Measurements from ENCODE around the gene ITIH6. TPM values are rescaled to one million over a fixed set of nuclear protein-coding genes. Genes with fewer than 3 reads are reported as not detected.
"Not testable (repeated sequence)": the region's sequence is repeated elsewhere in the genome, so short reads cannot be mapped to it uniquely, and the experiment has no call there.

ITIH6 gene
- total RNA-seq, 2 experiments from 2014 or later, result not detected

DNA sequence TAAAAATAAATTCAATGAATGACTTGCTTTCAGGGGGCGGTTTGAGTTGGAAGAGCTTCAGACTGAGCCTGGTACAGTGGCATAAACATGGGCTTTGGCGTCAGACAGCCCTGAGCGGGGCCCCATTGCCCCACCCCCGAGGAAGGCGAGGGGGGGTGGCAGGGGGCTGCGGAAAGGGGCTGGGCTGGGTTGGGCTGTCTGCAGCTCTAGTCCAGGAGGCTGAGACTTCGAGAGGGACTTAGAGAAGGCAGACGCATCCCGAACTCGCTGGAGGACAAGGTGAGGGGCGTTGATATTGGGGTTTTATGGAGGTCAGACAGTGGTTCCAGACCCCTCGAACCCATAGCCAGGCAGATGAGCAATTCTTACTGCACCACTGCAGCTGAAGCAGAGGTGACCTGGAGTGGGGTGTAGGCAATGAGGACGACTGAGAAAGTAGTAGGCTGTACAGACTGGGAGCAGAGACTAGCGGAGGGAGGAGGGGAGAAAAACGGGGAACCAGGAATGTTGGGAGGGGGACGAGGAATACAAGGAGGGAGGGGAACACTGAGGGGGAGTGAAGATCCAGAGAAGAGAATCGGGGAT lies 9.6 kb upstream of the ITIH6 start, which contains the start of gene MAGED2:
Gene MAGED2 (plus strand): TSS at position 222 of the 585 bp plus-strand sequence. CDS start 1,587 bp downstream, outside the sequence.
- ChIA-PET CTCF (no interaction called here), POLR2A (interaction anchor here (0.7 to 1.5 kb wide), 2 partner anchors 277 to 765 kb away, joined by 4 read pairs; partner anchors contain the start of gene GNL3L)

GRCh38 chrX:54799046-54799445 lies 991 bp upstream of the ITIH6 start:
- POLR2A ChIA-PET, result no interaction called here
- CTCF ChIA-PET, result no interaction called here

- POLR2A ChIA-PET, result no interaction called here
- CTCF ChIA-PET, result no interaction called here
Observed at GRCh38 chrX:54794795-54795194, 3.3 kb downstream of the ITIH6 start.

DNA sequence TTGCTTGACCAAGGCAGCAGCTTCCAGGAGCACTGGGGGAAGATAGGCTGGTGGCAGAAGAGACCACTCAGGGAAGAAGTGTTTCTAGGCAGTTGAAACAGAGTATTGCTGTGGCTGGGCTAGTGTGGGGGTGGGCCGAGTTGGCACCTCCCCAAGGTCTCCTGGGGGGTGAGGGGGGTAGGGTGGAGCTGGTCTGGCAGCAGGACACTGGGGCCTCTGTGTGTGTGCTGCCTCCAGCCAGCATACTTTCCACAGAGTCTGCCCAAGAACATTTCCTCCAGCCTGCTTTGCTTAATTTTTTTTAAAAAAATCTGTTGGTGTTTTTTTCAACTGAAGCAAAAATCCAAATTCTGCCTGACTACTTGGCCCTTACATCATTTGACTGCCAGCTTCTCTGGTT lies 4.0 kb downstream of the ITIH6 start:
- ChIA-PET CTCF (no interaction called here), POLR2A (no interaction called here)

DNA sequence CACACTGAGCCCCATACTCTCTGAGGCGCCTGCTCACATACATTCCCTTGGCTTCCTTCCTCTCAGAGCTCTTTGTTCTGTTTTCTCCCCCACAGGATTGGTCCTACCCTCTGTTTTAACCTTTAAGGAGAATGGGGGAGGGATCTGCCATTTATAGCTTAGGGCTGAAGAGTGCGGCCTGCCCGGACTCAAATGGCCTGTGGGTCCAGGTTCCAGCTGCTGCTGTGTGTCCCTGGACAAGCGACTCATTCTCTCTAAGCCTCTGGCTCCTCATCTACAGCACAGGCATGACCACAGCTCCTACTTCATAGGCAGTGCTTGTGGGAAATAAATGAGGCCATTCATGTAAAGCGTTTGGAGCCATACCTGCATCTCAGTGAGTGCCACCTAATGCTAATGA lies 8.7 kb downstream of the ITIH6 start:
- CTCF ChIA-PET, POLR2A ChIA-PET: not testable (repeated sequence)

DNA sequence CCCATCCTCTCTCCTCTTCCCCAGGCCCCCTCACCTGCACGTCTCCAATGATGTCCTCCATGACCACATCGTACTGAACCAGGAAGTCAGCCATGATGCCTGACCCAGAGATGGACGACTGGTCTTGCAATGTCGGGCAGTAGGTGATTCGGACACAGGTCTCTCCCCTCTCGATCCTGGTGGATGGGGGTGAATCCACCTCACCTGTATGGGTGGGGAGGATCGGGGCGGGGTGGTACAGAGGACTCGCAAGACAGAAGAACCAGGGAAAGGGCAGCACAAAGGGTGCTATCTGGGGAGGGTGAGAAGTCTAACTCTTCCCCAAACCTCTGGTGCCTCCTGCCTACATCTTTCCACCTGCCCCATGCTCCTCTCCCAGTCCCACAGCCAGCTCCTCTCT lies 9.6 kb downstream of the ITIH6 start:
- ChIA-PET CTCF (no interaction called here), POLR2A (no interaction called here)

GRCh38 chrX:54786967-54787366 lies 11.1 kb downstream of the ITIH6 start:
- ChIA-PET CTCF (interaction anchor here (0.6 to 1.0 kb wide), 2 partner anchors 147 to 366 kb away, joined by 3 to 5 read pairs; no protein-coding TSS in a partner anchor), POLR2A (no interaction called here)

GRCh38 chrX:54785901-54786300 lies 12.2 kb downstream of the ITIH6 start:
- ChIA-PET CTCF (no interaction called here), POLR2A (no interaction called here)

DNA sequence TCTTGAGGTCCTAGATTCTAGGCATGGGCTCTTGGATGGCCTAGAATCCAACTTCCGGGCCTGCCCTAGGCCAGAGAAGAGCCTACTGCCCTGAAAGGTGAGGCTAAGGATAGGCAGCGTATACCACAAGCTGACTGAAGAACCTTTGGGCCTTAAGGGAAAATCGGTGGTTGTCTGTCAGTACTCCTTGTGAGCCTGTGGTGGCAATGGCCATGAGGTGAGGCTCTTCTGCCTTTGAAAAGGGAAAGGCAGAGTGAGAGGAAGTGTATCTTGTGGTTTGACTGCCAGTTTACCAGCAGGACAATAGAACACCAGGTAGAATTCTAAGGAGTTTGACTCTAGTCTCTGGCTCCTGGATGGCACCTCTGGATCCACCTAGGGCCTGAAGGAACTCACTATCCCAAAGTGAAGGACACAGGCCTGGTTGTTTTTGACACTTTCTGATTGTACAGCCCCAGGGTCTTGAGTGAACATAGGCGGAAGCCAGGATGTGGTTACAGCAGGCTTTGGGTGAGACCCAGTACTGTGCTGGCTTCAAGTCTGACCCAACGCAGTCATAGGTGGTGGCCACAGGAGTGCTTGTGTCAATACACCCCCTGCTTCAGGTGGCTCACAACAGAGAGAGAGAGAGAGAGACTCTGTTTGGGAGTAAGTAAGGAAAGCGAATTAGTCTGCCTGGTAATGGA lies 20.9 kb downstream of the ITIH6 start:
- POLR2A ChIA-PET, result no interaction called here
- CTCF ChIA-PET, result no interaction called here

- CTCF ChIA-PET, result no interaction called here
- POLR2A ChIA-PET, result no interaction called here
Observed at GRCh38 chrX:54776061-54776460, 22.0 kb downstream of the ITIH6 start.

DNA sequence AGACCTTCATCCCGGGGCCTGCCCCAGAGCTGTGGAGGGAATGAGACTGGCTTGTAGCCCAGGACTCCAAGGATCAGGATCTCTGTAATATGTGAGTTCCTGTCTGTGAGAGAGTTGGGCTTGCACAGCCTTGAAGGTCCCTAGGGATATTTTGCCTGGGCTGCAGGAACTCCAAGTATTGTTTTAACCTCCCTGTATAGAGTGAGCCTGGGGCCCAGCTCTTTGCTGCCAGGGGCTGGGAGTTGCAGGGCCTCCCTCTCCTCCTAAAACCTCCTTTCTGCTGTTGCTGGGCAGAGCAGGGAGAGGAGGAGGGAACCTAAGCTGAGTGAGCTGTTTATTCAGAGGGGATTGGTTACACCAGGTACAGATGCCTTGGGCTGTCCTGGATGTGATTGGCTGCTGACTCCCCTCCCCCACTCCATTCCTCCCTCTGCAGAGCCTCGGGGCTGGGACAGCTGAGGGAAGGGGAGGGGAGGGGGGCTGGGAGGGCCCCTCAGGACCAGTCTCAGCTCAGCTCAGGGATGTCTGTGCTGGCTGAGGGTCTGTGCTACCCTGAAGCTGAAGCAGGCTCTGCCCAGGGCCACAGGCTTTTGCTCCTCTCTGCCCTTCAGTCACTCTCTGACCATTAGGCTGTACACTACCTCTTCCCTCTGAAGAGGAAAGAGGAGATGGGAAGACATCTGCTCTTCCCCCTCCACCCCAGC lies 23.5 kb downstream of the ITIH6 start:
- CTCF ChIA-PET, POLR2A ChIA-PET: not testable (repeated sequence)

- ChIA-PET CTCF (no interaction called here), POLR2A (no interaction called here)
Observed at GRCh38 chrX:54758114-54759055, 39.7 kb downstream of the ITIH6 start.

DNA sequence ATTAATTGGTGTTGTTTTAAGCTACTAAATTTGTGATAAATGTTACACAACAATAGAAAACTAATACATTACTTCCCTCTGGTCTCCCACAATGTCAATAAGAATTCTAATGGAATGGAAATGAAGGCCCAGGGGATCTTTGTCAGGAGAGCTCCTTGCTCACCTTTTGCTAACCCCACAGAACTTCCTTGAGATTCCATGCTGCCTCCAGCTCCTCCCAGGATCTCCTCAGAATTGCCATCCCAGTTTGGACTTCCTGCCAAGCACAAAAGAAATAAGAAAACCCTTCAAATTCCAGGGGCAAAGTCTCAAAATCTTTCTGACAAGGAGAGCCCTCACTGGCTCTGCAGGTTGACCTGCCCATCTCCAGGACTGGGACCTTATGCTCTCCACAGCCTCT lies 43.2 kb downstream of the ITIH6 start:
- ChIA-PET CTCF (no interaction called here), POLR2A (no interaction called here)

DNA sequence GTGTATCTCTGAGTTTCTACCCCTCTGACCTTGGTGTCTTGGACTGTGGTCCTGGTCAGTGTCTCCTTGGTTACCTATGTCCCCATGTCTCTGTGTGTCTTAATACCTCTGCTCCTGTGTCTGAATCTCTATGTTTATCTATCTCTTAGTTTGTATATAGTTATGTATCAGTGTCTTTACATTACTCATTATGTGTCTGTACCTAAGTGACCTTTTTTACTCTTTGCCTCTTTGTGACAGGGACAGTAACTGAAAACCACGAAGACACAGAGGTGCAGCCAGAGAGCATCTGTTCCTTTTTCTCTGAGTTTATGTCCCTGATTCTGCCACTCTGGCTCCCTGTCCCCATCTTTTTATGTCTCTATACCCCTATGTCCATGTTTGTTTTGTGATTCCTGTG lies 49.4 kb downstream of the ITIH6 start:
- CTCF ChIA-PET, result no interaction called here

DNA sequence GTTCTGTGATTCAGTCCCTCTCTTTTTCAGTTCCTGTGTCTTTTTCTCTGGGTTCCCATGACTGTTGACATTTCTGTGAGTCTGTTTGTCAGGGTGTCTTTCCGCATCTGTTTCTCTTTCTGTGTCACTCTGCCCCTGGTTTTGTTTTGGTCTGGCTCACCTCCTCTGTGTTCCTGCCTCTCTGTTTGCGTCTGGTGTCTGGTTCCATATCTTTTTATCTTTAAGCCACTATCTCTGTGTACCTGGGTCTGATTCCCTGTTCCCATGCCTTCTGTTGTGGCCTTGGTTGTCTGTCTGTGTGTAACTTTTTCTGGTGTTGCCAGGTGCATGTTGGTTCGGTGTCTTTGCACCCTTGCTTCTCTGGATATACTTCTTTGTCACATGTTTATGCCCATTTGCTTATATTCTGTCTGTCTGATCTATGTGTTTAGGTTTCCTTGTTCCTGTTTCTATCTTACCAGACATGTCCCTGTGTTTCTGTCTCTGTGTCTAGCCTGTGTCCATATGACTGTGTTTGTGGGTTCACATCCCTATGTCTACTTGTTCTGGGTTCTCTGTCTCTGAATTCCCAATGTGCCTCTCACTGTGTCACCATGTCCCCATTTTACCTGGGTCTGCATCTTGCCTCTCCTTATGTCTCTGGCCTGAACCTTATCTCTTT lies 50.2 kb downstream of the ITIH6 start:
- POLR2A ChIA-PET, result no interaction called here
- CTCF ChIA-PET, result no interaction called here

More for the DNA sequence above, 49.4 kb downstream of the ITIH6 start:
- POLR2A ChIA-PET, result no interaction called here

- CTCF ChIA-PET, result no interaction called here
- POLR2A ChIA-PET, result no interaction called here
Observed at GRCh38 chrX:54746928-54747327, 51.1 kb downstream of the ITIH6 start.

- ChIA-PET POLR2A (no interaction called here), CTCF (no interaction called here)
Observed at GRCh38 chrX:54745676-54746075, 52.4 kb downstream of the ITIH6 start.

DNA sequence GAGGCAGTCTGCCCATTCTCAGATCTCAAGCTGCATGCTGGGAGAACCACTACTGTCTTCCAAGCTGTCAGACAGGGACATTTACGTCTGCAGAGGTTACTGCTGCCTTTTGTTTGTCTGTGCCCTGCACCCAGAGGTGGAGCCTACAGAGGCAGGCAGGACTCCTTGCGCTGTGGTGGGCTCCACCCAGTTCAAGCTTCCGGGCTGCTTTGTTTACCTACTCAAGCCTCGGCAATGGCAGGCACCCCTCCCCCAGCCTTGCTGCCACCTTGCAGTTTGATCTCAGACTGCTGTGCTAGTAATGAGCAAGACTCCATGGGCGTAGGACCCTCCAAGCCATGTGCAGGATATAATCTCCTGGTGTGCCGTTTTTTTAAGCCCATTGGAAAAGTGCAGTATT lies 59.5 kb downstream of the ITIH6 start:
- POLR2A ChIA-PET, CTCF ChIA-PET: not testable (repeated sequence)

DNA sequence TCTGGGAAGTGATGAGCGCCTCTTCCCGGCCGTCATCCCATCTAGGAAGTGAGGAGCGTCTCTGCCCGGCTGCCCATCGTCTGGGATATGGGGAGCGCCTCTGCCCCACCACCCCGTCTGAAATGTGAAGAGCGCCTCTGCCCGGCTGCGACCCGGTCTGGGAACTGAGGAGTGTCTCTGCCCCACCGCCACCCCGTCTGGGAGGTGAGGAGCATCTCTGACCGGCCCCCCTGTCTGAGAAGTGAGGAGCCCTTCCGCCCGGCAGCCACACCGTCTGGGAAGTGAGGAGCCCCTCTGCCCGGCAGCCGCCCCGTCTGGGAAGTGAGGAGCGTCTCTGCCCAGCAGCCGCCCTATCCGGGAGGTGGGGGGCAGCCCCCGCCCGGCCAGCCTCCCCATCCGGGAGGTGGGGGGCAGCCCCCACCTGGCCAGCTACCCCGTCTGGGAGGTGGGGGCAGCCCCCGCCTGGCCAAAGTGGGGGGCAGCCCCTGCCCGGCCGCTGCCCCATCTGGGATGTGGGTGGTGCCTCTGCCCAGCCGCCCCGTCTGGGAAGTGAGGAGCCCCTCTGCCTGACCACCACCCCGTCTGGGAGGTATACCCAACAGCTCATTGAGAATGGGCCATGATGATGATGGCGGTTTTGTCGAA lies 61.6 kb downstream of the ITIH6 start:
- CTCF ChIA-PET, result not testable (repeated sequence)

More for the DNA sequence above, 61.6 kb downstream of the ITIH6 start:
- POLR2A ChIA-PET, result not testable (repeated sequence)

Measured in activated CD8-positive, alpha-beta memory T cell treated with anti-CD3 and anti-CD28 coated beads for 36 hours (primary cell).